Endothelial cell of umbilical vein (primary cell): ENCODE data around the gene HDAC4.

ENCODE experiments used
- CTCF ChIP-seq, 2 donors: IDR thresholded peaks; 1 replicate in 1 of 2; 2 replicates in 1 of 2; pipeline ENCODE4 v1.5.1; 2011; ENCODE audit warnings: low read length in 2 of 2, mild to moderate bottlenecking in 2 of 2, moderate library complexity in 2 of 2, control low read depth in 1 of 2, inconsistent platforms in 1 of 2, low read depth in 1 of 2; ENCODE audit not compliant: insufficient read depth in 1 of 2; ENCODE audit errors: extremely low read depth in 1 of 2
- EZH2 ChIP-seq: IDR thresholded peaks from 2 replicates; pipeline ENCODE4 v1.6.1; 2012; ENCODE audit warnings: borderline replicate concordance, low read depth, mild to moderate bottlenecking, moderate library complexity, low read length, inconsistent platforms; ENCODE audit not compliant: severe bottlenecking
- MAX ChIP-seq: IDR thresholded peaks from 2 replicates; pipeline ENCODE4 v1.6.1; 2011; ENCODE audit not compliant: insufficient read depth, insufficient read length
- POLR2A ChIP-seq: IDR thresholded peaks from 2 replicates; pipeline ENCODE4 v1.6.1; 2012; ENCODE audit warnings: low read depth, mild to moderate bottlenecking, control low read depth, low read length
- POLR2AphosphoS5 ChIP-seq: IDR thresholded peaks from 2 replicates; pipeline ENCODE4 v1.6.1; 2012; ENCODE audit warnings: low read depth, mild to moderate bottlenecking, control low read depth, low read length, moderate library complexity; ENCODE audit not compliant: insufficient read depth

GRCh38 chr2:239379641-239380170 lies 21.1 kb downstream of the HDAC4 start:
- no peak for TF ChIP-seq CTCF (IDR thresholded peaks at IDR 0.05; ENCODE audit: extremely low read depth in 1 of 2, insufficient read depth in 1 of 2, low read depth in 1 of 2, low read length in 2 of 2)
- TF ChIP-seq EZH2: no peak
- TF ChIP-seq MAX: no peak
- TF ChIP-seq POLR2AphosphoS5: no peak
- TF ChIP-seq POLR2A: no peak
